Mesodermal cell (in vitro differentiated cells): ENCODE data around the gene VIT.

Experiments used
- H3K27ac ChIP-seq: 2 replicates; pipeline ENCODE4 v1.7.0; 2013; ENCODE audit warnings: mild to moderate bottlenecking, low read depth, low read length, moderate library complexity; ENCODE audit not compliant: severe bottlenecking
- H3K36me3 ChIP-seq: 2 replicates; pipeline ENCODE4 v1.7.1; 2013; ENCODE audit warnings: mild to moderate bottlenecking, low read length, moderate library complexity; ENCODE audit not compliant: control insufficient read depth, insufficient read depth
- H3K4me1 ChIP-seq: one replicate; pipeline ENCODE4 v1.7.1; 2013; ENCODE audit warnings: mild to moderate bottlenecking, low read length; ENCODE audit not compliant: insufficient read depth, control insufficient read depth, poor library complexity, severe bottlenecking
- H3K4me3 ChIP-seq: 2 replicates; pipeline ENCODE4 v1.7.0; 2013; ENCODE audit warnings: low read length, control low read depth, mild to moderate bottlenecking; ENCODE audit not compliant: insufficient read depth, poor library complexity, severe bottlenecking; ENCODE audit errors: extremely low read depth
- H3K9me3 ChIP-seq: 2 replicates; pipeline ENCODE4 v1.7.1; 2013; ENCODE audit warnings: mild to moderate bottlenecking, low read length, moderate library complexity; ENCODE audit not compliant: control insufficient read depth
- WGBS, 2 experiments: methylation state at CpG; one replicate each; pipeline ENCODE4 v1.1.5; 2013; ENCODE audit warnings: missing lambda C conversion rate in 2 of 2; ENCODE audit not compliant: insufficient coverage in 2 of 2; 5-methylcytosine and 5-hydroxymethylcytosine counted together

Gene VIT

DNA sequence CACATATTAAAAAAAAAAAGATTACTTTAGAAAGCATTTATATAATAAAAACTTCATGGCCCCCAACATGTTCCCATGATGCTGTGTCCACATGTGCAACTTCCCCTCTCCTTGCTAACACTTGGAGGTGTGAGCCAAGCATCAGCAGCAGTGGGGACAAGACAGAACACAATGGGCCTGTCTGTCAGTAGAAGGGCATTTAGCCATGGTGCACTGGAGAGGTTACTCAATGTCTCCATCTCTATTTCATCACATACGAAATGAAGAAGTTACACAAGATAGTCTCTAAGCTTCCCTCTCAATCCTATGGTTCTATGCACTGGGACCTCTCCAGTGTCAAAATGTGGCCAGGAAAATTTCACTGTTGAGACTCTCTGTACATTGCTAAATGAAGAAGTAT, 2.5 kb downstream of the VIT start:
- Histone ChIP-seq H3K27ac (no peak overlapping the region), H3K4me1 (peaks cover 36% of the 10 kb centered on the region), H3K9me3 (no peaks in the 10 kb centered on the region), H3K4me3 (no peak overlapping the region), H3K36me3 (no peaks in the 10 kb centered on the region)
- 100% methylated on average over 1 of the region's 1 CpG; no CpG with 5 or more reads in 1 of the 2 experiments for WGBS, 2 experiments

GRCh38 chr2:36700311-36700710, 3.8 kb downstream of the VIT start:
- WGBS, 2 experiments, result 90 to 100% methylated on average over 1 to 2 of the region's 4 CpGs
- peaks cover 49% of the 10 kb centered on the region for H3K4me1 ChIP-seq

DNA sequence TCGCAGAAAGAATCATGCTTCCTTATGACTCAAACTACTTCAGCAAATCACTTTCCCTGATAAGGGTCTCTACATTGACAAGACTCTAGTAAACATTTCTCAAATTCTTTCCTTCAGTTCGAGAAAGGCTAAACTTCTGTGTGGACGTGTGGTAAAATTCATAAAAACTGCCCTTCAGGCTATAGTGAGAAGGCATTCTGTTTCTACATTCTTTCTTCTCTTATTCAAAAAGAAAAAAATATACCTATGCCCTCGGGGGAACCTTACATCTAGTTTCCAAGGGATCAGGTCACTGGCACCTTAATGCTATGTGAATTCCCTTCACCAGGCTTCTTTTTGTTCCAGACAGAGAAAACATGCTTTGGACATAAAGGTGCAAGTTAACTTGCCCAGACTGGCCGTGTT, 4.9 kb downstream of the VIT start:
- H3K4me1 ChIP-seq, result peaks cover 45% of the 10 kb centered on the region
- H3K9me3 ChIP-seq, result no peaks in the 10 kb centered on the region
- H3K27ac ChIP-seq, result peak overlapping the region; percentile 85
- 39 to 48% methylated on average over 3 to 5 of the region's 5 CpGs for WGBS, 2 experiments
- no peak overlapping the region for H3K4me3 ChIP-seq
- H3K36me3 ChIP-seq, result no peaks in the 10 kb centered on the region

More at GRCh38 chr2:36700311-36700710, 3.8 kb downstream of the VIT start:
- Histone ChIP-seq H3K9me3 (no peaks in the 10 kb centered on the region), H3K4me3 (no peak overlapping the region), H3K36me3 (no peaks in the 10 kb centered on the region), H3K27ac (no peak overlapping the region)

- Histone ChIP-seq H3K36me3 (no peaks in the 10 kb centered on the region), H3K27ac (peak overlapping the region; percentile 85), H3K9me3 (no peaks in the 10 kb centered on the region), H3K4me3 (no peak overlapping the region), H3K4me1 (peaks cover 41% of the 10 kb centered on the region)
- 42% methylated on average over 2 of the region's 2 CpGs; no CpG with 5 or more reads in 1 of the 2 experiments for WGBS, 2 experiments
Measured at GRCh38 chr2:36701918-36702317, 5.4 kb downstream of the VIT start.

GRCh38 chr2:36702781-36703180, 6.3 kb downstream of the VIT start:
- peaks cover 6% of the 10 kb centered on the region for H3K9me3 ChIP-seq
- H3K36me3 ChIP-seq, result no peaks in the 10 kb centered on the region
- no peak overlapping the region for H3K27ac ChIP-seq
- WGBS, 2 experiments, result 87 to 93% methylated on average over 2 to 3 of the region's 3 CpGs
- H3K4me3 ChIP-seq, result no peak overlapping the region
- H3K4me1 ChIP-seq, result peaks cover 43% of the 10 kb centered on the region

- H3K9me3 ChIP-seq, result peaks cover 8% of the 10 kb centered on the region
- peaks cover 46% of the 10 kb centered on the region for H3K4me1 ChIP-seq
- 80 to 85% methylated on average over 2 to 4 of the region's 6 CpGs for WGBS, 2 experiments
- no peaks in the 10 kb centered on the region for H3K36me3 ChIP-seq
- peak overlapping the region; percentile 63 for H3K27ac ChIP-seq
- no peak overlapping the region for H3K4me3 ChIP-seq
Measured at GRCh38 chr2:36704475-36705150, 8.1 kb downstream of the VIT start.

DNA sequence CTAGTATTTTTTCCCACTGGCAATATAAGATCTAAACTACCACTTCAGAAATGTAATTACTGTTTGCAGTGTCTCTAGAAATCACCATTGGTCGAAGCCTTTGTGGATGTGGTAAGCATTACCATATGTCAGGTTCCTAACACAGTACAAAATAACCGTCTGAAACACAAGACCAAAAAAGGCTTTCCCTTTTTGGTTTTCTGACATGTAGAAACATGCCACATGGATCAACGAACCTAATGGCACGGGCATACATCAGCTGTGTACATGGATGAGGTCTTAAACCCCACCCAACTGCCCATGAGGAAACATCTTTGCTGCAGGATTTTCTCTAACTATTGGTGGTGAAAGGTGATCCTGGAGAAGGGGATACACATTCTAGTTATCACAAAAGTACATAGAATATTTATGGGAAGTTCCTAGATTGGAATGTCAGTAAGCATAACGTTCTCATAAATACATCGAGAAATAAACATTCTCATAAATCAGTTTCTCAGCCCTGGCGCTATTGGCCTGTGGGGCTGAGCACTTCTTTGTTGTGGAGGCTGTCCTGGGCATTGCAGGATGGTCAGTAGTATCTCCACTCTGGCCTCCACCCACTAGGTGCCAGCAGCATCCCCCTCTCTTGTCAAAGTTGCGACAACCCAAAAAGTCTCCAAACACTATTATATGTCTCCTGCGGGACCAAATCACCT, 9.0 kb downstream of the VIT start:
- Histone ChIP-seq H3K9me3 (peaks cover 12% of the 10 kb centered on the region), H3K27ac (no peak overlapping the region), H3K4me1 (peaks cover 42% of the 10 kb centered on the region), H3K36me3 (no peaks in the 10 kb centered on the region), H3K4me3 (no peak overlapping the region)
- 92 to 100% methylated on average over 2 to 5 of the region's 9 CpGs for WGBS, 2 experiments

- WGBS, 2 experiments, result 96% methylated on average over 4 to 5 of the region's 5 CpGs
Measured at GRCh38 chr2:36706021-36706876, 9.7 kb downstream of the VIT start.

DNA sequence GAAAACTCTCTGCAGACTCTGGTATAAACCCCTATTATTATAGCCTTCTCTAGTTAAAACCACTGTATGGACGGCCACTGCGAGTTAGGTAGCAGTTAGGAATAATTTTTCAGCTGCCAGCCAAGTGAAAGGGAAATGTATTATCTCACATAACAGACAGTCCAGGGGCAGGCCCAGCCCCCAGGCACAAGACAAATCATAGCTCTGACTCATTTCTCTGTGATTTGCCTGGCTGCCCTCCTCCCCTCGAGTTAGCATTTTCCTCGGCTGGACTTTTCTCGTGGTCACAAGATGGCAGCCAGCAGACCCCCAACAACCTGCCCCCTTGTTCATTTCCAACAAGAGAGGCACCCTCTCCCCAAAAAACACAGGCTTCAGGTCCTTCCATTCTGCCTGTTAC, 10.5 kb downstream of the VIT start:
- Histone ChIP-seq H3K27ac (no peak overlapping the region), H3K36me3 (no peaks in the 10 kb centered on the region), H3K9me3 (peaks cover 21% of the 10 kb centered on the region), H3K4me1 (peaks cover 31% of the 10 kb centered on the region), H3K4me3 (no peak overlapping the region)
- WGBS, 2 experiments, result 92 to 100% methylated on average over 2 to 3 of the region's 5 CpGs

More at GRCh38 chr2:36706021-36706876, 9.7 kb downstream of the VIT start:
- Histone ChIP-seq H3K4me3 (no peak overlapping the region), H3K27ac (no peak overlapping the region), H3K9me3 (peaks cover 20% of the 10 kb centered on the region), H3K4me1 (peaks cover 38% of the 10 kb centered on the region), H3K36me3 (no peaks in the 10 kb centered on the region)

GRCh38 chr2:36708041-36708741, 11.7 kb downstream of the VIT start:
- H3K9me3 ChIP-seq, result peaks cover 21% of the 10 kb centered on the region
- peak overlapping the region; percentile 55 for H3K27ac ChIP-seq
- no peaks in the 10 kb centered on the region for H3K36me3 ChIP-seq
- H3K4me1 ChIP-seq, result peaks cover 25% of the 10 kb centered on the region
- H3K4me3 ChIP-seq, result no peak overlapping the region
- 89 to 90% methylated on average over 3 to 4 of the region's 8 CpGs for WGBS, 2 experiments
